Epithelial cell of proximal tubule (primary cell): ENCODE measurements around the gene SLAMF8. TPM values are rescaled to one million over a fixed set of nuclear protein-coding genes. Genes with fewer than 3 reads are reported as not detected.
A peak's percentile ranks its signal among the peaks of the same experiment; 100 is the strongest.

ENCODE experiments used
- DNase-seq: peaks from one replicate; pipeline ENCODE4 v3.0.0-alpha.2; 2011; ENCODE audit warnings: low read depth
- H3K4me3 ChIP-seq: 2 replicates; pipeline ENCODE4 v1.5.1; 2011; ENCODE audit warnings: low read depth, mild to moderate bottlenecking, low read length
- total RNA-seq: library from RNA; depleted of rRNA; stranded (reverse); fragments of >200 nt; gene quantifications from 2 replicates; pipeline ENCODE4 v1.2.3, GENCODE V29; 2015
- TF ChIP-seq, protein P1 (sequence below): conservative IDR thresholded peaks from 2 replicates; pipeline ENCODE4 v1.5.1; 2012; ENCODE audit warnings: low read depth, mild to moderate bottlenecking, low read length

Gene SLAMF8
- total RNA-seq, 1 donor from 2014 or later, result not detected

DNA sequence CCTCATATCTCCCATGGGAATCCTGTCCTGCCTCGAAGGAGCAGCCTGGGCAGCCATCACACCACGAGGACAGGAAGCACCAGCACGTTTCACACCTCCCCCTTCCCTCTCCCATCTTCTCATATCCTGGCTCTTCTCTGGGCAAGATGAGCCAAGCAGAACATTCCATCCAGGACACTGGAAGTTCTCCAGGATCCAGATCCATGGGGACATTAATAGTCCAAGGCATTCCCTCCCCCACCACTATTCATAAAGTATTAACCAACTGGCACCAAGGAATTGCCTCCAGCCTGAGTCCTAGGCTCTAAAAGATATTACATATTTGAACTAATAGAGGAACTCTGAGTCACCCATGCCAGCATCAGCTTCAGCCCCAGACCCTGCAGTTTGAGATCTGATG lies 8.7 kb downstream of the SLAMF8 start:
- no peak overlapping the region for H3K4me3 ChIP-seq
- no peak for DNase-seq
- TF ChIP-seq, protein P1, sequence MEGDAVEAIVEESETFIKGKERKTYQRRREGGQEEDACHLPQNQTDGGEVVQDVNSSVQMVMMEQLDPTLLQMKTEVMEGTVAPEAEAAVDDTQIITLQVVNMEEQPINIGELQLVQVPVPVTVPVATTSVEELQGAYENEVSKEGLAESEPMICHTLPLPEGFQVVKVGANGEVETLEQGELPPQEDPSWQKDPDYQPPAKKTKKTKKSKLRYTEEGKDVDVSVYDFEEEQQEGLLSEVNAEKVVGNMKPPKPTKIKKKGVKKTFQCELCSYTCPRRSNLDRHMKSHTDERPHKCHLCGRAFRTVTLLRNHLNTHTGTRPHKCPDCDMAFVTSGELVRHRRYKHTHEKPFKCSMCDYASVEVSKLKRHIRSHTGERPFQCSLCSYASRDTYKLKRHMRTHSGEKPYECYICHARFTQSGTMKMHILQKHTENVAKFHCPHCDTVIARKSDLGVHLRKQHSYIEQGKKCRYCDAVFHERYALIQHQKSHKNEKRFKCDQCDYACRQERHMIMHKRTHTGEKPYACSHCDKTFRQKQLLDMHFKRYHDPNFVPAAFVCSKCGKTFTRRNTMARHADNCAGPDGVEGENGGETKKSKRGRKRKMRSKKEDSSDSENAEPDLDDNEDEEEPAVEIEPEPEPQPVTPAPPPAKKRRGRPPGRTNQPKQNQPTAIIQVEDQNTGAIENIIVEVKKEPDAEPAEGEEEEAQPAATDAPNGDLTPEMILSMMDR, result no peak

DNA sequence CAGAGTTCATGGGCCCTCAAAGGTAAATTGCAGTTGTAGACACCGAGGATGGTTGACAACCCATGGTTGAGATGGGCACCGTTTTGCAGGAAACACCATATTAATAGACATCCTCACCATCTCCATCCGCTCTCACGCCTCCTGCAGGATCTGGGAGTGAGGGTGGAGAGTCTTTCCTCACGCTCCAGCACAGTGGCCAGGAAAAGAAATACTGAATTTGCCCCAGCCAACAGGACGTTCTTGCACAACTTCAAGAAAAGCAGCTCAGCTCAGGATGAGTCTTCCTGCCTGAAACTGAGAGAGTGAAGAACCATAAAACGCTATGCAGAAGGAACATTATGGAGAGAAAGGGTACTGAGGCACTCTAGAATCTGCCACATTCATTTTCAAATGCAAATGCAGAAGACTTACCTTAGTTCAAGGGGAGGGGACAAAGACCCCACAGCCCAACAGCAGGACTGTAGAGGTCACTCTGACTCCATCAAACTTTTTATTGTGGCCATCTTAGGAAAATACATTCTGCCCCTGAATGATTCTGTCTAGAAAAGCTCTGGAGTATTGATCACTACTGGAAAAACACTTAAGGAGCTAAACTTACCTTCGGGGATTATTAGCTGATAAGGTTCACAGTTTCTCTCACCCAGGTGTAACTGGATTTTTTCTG lies 9.3 kb downstream of the SLAMF8 start:
- TF ChIP-seq, protein P1, result peak; percentile 45
- no peak overlapping the region for H3K4me3 ChIP-seq

DNA sequence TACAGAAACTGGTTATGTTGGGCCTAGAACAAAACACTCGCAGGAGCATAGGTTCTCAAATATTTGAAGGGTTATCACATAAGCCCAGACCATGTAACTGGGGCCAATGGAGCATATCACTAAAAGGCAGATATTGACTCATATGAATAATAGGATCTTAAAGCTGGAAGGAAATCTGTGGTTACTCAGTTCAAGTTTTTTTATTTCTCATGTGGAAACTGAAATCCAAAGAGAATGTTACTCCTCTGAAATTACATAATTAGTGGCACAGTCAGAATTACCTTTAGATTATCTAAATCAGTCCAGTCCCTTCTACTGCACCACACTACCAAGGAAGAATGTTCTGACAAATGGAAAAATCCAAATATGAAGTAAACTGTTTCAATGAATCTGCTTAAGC lies 12.0 kb downstream of the SLAMF8 start:
- TF ChIP-seq, protein P1, result no peak
- no peak overlapping the region for H3K4me3 ChIP-seq
- DNase-seq, result no peak

More for the DNA sequence above, 9.3 kb downstream of the SLAMF8 start:
- DNase-seq, result no peak

DNA sequence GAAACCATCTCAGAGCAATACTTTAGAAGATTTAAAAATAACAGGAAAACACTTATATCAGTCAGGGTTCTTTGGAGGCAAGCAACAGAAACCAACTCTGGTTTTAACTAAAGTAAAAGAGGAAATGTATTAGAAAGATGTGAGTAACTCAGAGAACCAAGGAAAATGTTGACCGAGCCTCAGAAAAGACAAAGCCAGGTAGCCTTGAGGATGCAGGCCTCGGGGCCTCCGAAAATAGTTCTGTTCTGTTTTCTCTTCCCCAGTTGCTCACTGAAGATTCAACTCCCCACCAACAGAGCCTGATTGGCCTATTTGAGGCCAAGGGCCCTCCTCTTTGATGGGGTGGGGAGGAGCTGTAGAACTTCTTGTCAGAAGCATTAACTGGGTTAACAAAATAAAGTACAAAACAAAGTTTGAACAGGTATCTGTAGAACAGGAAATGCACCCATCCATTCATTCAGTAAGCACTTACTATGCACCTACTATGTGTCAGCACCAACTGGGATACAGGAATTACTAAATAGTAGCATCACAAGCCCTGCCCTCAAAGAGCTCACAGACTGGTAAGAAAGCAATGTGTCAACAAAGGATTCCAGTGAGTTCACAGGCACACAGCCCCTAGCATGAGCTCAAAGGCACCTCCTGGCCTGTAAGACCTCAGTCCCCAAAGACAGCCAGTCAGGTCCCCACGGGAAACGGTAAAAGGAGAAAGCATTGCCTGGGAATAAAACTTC lies 12.6 kb downstream of the SLAMF8 start:
- TF ChIP-seq, protein P1, result no peak
- H3K4me3 ChIP-seq, result no peak overlapping the region
- no peak for DNase-seq

DNA sequence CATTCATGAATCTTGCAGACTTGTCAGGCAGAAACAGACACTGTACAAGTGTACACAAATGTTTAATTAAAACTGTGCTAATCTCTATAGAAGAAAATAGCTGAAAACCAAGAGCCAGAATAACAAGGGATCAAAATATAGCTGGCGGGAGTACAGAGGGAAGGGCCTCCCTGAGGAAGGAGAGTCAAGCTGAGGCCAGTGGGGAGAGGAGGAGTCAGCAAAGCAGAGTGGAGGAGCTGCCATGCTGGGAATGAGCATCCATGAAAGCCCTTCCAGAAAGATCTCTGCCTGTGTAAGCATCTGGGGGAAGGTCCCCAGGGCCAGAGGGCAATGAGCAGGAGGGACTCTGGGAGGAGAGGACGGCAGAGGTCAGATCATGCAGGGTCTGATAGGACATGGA lies 15.1 kb downstream of the SLAMF8 start:
- no peak for DNase-seq
- no peak overlapping the region for H3K4me3 ChIP-seq
- TF ChIP-seq, protein P1, result no peak

DNA sequence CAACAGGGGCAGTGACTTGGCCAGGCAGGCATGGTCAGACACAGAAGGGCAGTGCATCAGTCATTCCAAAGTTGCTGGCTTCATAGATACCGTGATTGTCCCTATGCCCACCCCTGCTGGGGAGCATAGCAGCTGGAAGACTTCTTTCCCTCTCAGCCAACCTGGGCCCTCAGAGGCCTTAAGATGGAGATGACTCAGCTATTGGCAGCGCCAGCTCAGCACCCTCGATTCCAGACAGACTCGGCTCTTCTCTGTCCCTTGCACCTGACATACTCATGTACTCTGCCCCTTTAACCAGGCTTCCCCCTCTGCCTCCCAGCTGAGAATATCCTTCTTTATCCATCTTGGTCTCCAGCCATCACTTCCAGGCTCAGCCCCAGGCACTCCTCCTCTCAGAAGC lies 16.8 kb downstream of the SLAMF8 start:
- no peak overlapping the region for H3K4me3 ChIP-seq
- TF ChIP-seq, protein P1, result no peak
- DNase-seq, result no peak
